ENCODE results near the gene BCR.

- TF ChIP-seq CTCF (IDR thresholded peaks at IDR 0.05; ENCODE audit: poor library complexity) = no peak
- no peak for TF ChIP-seq EZH2 (IDR thresholded peaks at IDR 0.05; ENCODE audit: borderline replicate concordance)
- no peak for TF ChIP-seq EZH2phosphoT487 (IDR thresholded peaks at IDR 0.05; ENCODE audit: low read depth, severe bottlenecking, unreplicated experiment)
These were observed 46.4 kb upstream of the BCR start for GRCh38 chr22:23133922-23134321.

Data from hepatocyte (in vitro differentiated cells).